Measurements from ENCODE around the gene KIF26B.
"Not testable (repeated sequence)": the region's sequence is repeated elsewhere in the genome, so short reads cannot be mapped to it uniquely, and the experiment has no call there.

The KIF26B gene

DNA sequence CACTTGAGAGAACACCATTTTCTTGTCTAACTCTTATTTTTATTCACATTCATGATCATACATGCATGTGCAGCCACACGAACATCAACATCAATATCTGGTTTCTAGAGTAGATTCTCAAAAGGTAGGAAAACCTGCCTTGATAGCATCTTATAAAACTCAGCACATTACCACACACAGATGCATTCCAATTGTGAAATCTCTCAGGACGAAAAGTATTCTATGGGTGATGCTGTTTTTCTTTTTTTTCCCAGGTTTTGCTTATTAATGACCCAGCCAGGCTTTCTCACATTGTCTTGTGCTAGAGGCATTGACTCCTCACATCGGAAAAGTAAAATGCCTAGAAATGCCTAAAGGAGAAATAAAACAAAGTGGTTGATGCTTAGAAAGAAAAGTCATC lies 562.8 kb downstream of the KIF26B start:
- no peak overlapping the region for H3K4me3 ChIP-seq (ENCODE audit: low read length)
- DNase-seq (ENCODE audit: low read depth), result peak; percentile 11

DNA sequence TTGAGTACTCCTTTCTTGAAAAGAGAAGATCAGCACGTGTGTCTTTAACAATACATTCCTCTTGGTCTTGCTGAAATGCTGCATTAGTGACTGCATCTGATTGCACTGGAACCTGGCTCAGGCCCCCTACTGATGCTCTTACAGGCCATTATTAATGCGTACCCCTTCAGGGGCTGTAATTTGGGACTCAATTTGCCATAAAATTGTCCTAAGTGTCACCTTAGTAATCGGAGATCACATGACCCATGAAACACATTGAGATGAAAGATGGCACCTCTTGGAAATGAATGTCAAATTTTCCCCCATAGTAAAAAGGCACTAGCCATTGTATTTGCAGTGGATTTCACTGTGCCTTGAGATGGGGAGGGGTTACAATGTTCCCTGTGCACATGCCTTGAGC lies 563.3 kb downstream of the KIF26B start:
- H3K4me3 ChIP-seq (ENCODE audit: low read length), result no peak overlapping the region
- TF ChIP-seq, protein P1, sequence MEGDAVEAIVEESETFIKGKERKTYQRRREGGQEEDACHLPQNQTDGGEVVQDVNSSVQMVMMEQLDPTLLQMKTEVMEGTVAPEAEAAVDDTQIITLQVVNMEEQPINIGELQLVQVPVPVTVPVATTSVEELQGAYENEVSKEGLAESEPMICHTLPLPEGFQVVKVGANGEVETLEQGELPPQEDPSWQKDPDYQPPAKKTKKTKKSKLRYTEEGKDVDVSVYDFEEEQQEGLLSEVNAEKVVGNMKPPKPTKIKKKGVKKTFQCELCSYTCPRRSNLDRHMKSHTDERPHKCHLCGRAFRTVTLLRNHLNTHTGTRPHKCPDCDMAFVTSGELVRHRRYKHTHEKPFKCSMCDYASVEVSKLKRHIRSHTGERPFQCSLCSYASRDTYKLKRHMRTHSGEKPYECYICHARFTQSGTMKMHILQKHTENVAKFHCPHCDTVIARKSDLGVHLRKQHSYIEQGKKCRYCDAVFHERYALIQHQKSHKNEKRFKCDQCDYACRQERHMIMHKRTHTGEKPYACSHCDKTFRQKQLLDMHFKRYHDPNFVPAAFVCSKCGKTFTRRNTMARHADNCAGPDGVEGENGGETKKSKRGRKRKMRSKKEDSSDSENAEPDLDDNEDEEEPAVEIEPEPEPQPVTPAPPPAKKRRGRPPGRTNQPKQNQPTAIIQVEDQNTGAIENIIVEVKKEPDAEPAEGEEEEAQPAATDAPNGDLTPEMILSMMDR (conservative IDR thresholded peaks at IDR 0.05; ENCODE audit: low read length), result no peak
- no peak for DNase-seq (ENCODE audit: low read depth)

More for the DNA sequence above, 562.8 kb downstream of the KIF26B start:
- TF ChIP-seq, protein P1 (conservative IDR thresholded peaks at IDR 0.05; ENCODE audit: low read length), result no peak

DNA sequence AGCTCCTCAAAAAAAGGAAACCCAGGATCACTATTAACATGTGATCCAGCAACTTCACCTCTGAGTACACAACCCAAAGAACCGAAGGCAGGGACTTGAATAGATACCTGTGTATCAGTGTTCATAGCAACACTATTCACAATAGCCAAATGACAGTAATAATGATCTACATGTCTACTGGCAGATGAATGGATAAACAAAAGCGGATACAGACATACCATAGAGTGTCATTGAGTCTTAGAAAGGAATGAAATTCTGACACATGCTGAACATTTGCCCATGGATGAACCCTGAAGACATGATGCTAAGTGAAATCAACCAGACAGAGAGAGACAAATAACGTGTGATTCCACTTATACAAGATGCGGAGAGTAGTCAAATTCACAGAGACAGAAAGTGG lies 564.2 kb downstream of the KIF26B start:
- H3K4me3 ChIP-seq (ENCODE audit: low read length), result no peak overlapping the region
- TF ChIP-seq, protein P1 (conservative IDR thresholded peaks at IDR 0.05; ENCODE audit: low read length), result no peak
- DNase-seq (ENCODE audit: low read depth), result no peak

DNA sequence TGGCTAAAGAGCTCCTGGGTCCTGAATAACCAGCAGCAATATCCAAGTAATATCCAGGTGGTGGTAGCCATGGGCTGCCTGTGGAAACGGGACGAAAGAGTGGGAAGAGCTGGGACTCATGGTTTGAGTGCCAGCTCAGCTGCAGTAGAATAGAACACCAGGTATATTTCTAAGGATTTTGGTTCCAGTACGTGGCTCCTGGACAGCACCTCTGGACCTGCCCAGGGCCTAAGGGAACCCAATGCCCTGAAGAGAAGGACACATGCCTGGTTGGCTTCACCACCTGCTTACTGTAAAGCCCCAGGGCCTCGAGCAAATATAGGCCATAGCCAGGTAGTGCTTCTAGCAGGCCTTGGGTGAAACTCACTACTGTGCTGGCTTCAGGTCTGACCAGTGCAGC lies 566.7 kb downstream of the KIF26B start:
- DNase-seq (ENCODE audit: low read depth), result no peak
- TF ChIP-seq, protein P1 (conservative IDR thresholded peaks at IDR 0.05; ENCODE audit: low read length), result no peak
- no peak overlapping the region for H3K4me3 ChIP-seq (ENCODE audit: low read length)

DNA sequence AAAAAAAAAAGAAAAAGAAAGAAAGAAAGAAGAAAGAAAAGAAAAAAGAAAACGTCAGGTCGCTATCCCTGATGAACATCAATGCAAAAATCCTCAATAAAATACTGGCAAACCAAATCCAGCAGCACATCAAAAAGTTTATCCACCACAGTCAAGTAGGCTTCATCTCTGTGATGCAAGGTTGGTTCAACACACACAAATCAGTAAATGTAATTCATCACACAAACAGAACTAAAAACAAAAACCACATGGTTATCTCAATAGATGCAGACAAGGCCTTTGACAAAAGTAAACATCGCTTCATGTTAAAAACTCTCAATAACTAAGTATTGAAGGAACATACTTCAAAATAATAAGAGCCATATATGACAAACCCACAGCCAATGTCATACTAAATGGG lies 573.2 kb downstream of the KIF26B start:
- not testable (repeated sequence) for H3K4me3 ChIP-seq (ENCODE audit: low read length); DNase-seq (ENCODE audit: low read depth)

DNA sequence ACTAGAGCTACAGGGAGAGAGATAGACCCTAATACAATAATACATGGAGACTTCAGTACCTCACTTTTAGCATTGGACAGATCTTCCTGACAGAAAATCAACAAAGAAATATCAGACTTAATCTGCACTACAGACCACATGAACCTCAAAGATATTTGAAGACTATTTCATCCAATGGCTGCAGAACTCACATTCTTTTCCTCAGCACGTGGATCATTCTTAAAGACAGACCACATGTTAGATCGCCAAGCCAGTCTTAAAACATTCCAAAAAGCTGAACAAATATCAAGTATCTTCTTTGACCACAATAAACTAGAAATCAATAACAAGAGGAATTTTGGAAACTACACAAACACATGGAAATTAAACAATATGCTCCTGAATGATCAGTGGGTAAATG lies 576.0 kb downstream of the KIF26B start:
- H3K4me3 ChIP-seq (ENCODE audit: low read length), result no peak overlapping the region
- peak; percentile 45 for DNase-seq (ENCODE audit: low read depth)
- TF ChIP-seq, protein P1 (conservative IDR thresholded peaks at IDR 0.05; ENCODE audit: low read length), result no peak

DNA sequence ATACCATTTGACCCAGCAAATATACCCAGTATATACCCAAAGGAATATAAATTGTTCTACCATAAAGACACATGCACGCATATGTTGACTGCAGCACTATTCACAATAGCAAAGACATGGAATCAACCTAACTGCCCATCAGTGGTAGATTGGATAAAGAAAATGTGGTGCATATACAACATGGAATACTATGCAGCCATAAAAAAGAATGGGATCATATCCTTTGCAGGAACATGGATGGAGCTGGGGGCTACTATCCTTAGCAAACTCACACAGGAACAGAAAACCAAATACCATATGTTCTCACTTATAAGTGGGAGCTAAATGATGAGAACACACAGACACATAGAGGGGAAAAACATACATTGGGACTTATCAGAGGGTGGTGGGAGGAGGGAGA lies 585.6 kb downstream of the KIF26B start:
- not testable (repeated sequence) for DNase-seq (ENCODE audit: low read depth); H3K4me3 ChIP-seq (ENCODE audit: low read length)

DNA sequence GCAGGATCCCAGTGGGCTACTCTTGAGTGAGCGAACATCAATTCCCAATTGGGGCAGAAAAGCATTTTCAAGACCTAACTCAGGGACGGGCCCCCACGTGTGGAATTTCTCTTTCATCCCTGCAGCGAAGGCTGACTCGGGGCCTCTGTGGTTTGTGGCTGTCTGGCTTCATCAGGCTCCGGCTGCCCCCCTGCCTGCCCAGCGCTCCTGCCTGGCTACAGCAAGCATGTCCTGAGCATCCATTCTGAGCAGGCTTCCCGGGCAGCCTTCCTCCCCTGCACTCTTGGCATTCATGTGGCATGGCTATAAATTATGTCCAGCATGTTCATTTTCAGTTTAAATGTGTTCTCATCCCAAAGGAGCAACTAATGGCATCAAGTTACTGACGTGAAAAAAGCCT lies 588.1 kb downstream of the KIF26B start:
- TF ChIP-seq, protein P1 (conservative IDR thresholded peaks at IDR 0.05; ENCODE audit: low read length), result no peak
- peak; percentile 65 for DNase-seq (ENCODE audit: low read depth)
- H3K4me3 ChIP-seq (ENCODE audit: low read length), result no peak overlapping the region

All from AG10803 (cell line).